Islet precursor cell (in vitro differentiated cells): Measurements from ENCODE around the gene TMEM74B.
A peak's percentile ranks its signal among the peaks of the same experiment; 100 is the strongest.
"Not testable (repeated sequence)": the region's sequence is repeated elsewhere in the genome, so short reads cannot be mapped to it uniquely, and the experiment has no call there.

Source experiments
- DNase-seq: peaks from one replicate; pipeline ENCODE4 v3.0.0-alpha.2; 2018

TMEM74B gene

GRCh38 chr20:1184638-1185315, at the start of gene TMEM74B:
TMEM74B (minus strand) TSS chr20:1184981; CDS start chr20:1183801, 1,180 bp downstream.
- DNase-seq, result no peak

DNA sequence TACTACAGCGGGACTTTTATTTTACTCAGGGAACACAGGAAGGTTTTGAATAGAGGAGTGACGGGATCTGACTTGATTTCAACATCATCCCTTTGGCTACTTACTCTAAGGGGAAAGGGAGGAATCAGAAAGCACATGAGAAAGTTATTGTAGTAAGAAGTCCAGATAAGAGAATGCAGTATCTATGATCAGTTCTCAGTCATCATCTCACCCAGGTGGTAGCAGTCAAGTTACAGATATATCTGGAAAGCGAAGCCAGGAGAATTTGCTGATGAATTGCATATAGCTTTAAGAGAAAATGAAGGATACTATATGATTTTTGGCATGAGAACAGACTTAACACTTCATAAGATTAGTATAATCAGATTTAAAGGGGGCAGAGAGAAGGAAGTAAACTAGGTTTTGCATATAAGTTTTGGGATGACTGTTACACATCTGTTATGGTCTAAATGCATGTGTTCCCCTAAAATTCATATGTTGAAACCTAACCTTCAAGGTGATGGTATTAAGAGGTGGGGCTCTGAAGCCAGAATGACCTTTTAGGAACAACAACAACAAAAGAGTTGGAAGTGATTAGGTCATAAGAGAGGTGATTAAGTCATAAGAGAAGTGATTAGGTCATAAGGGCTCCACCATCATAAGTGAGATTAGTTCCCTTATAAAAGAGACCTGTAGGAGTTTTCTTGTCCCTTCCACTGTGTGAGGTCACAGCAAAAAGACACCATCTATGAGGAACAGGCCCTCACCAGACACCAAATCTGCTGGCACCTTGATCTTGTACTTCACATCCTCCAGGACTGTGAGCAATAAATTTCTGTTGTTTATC, 47.7 kb upstream of the TMEM74B start:
- no peak for DNase-seq

DNA sequence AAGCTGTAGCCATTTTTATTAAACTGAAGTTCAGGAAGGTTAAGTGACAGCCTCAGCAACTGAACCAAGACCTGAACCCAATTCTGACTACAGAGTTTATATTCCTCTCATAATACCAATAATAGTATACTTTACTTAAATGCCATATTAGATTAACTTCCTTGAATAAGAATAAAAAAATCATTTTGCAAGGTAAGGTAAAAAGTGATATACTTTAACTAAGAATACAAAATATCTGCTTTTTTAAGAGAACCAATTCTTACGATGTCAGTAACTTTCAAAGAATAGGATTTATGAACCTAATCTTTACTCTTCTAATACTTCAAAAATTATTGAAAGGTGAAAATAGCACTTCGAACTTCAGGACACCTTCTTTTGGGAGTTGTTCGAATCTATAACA, 44.8 kb upstream of the TMEM74B start:
- no peak for DNase-seq

DNA sequence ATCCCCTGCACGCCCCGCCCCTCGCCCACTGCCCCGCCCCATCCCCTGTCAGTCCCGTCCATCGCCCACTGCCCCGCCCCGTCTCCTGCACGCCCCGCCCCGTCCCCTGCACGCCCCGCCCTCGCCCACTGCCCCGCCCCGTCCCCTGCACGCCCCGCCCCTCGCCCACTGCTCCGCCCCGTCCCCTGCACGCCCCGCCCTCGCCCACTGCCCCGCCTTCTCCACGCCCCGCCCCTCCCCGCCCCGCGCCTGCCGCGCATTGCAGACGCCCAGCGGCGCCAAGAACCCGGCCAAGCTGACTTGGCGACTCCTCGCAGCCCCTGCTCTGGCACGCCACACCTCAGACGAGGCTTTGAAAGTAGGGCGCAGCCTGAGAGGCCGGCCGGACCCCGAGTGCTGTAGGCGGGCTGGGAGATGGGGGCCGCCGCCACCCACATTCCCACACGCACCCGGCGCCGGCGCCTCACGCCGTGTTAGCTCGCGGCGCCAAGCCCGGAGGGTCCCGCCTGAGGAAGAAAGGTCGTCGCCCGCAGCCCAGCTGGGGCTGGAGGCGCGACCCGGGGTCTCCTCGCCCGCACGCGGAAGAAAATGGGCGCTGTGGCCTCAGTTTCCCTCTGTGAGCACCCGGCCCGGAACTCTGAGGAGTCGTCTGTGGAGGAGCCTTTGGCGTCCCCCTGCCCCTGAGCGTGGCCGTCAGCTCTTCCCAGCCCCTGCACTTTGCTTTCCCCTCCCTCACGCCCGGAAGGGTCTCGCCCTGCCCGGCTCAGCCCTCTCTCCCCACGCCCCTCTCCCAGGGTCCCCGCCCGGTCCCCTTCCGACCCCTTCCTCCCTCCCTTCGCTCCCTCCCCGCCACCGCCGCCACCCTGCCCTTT, 41.2 kb upstream of the TMEM74B start, which contains the start of gene RAD21L1:
TSS of gene RAD21L1 (plus strand) at position 262 of the 872 bp plus-strand sequence. CDS start 2,410 bp downstream, outside the sequence.
- peak; percentile 97 for DNase-seq

DNA sequence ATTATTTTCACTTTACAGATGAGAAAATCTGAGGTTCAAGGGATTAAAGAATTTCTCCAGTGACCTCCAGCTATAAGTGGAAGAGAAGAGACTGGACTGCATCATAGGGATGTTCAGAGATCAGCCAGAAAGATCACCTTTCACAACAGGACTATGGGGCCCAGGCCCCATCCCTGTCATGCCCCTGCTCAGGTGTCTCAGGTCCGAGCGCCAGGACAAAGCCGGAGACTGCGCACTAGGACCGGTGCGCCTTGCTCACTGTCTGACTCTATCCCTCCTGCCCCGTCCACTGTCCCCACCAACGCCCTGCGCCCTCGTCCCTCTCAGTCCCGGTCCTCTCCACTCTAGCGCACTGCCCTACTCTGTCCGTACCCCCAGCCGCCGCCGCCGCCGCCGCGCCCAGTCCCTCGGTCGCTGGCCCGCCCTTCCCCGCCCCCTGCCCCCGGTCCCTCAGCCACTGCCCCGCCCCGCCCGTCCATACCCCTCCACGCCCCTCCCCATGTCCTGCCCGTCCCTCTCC, 40.5 kb upstream of the TMEM74B start:
- DNase-seq, result no peak

- no peak for DNase-seq
These were observed 39.6 kb upstream of the TMEM74B start for GRCh38 chr20:1224205-1224890.

DNA sequence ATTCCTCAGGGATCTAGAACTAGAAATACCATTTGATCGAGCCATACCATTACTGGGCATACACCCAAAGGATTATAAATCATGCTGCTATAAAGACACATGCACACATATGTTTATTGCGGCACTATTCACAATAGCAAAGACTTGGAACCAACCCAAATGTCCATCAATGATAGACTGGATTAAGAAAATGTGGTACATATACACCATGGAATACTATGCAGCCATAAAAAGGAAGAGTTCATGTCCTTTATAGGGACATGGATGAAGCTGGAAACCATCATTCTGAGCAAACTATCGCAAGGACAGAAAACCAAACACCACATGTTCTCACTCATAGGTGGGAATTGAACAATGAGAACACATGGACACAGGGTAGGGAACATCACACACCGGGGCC, 38.0 kb upstream of the TMEM74B start:
- DNase-seq, result not testable (repeated sequence)

GRCh38 chr20:1216527-1217427, 32.0 kb upstream of the TMEM74B start:
- not testable (repeated sequence) for DNase-seq

DNA sequence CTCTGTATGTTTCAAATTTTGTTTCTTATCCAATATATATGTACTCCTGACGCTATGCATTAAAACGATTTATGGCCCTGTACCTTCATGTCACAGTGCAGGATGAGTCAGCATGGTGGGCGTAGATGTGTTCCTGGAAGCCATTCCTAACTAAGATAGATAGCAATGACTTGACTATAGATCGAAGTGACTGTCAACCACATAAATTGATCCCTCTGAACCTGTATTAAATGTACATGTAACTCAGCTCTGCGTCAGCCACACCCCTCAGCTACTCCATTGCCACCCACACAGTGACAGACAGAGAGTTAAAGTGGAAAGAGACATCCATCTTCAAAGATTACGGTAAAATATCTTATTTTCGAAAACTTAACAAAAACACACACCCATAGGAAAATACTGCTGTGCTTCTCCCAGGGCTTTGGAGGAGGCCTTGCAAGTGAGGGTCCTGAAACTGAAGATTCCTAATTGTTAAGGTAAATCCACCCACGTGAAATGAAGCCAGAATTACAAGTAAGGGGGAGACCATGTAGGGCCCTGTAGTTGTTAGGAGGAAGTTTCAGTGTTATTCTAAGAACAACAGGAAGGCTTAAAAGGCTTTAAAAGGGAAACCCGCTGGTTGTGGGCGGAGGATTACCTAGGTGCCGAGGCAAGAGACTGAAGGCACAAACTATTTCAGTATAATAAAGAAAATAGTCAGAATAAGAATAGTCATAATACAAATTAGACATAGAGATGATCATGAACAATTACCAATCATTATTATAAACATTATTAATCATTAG, 30.8 kb upstream of the TMEM74B start:
- no peak for DNase-seq

GRCh38 chr20:1214838-1215261, 30.1 kb upstream of the TMEM74B start:
- no peak for DNase-seq

DNA sequence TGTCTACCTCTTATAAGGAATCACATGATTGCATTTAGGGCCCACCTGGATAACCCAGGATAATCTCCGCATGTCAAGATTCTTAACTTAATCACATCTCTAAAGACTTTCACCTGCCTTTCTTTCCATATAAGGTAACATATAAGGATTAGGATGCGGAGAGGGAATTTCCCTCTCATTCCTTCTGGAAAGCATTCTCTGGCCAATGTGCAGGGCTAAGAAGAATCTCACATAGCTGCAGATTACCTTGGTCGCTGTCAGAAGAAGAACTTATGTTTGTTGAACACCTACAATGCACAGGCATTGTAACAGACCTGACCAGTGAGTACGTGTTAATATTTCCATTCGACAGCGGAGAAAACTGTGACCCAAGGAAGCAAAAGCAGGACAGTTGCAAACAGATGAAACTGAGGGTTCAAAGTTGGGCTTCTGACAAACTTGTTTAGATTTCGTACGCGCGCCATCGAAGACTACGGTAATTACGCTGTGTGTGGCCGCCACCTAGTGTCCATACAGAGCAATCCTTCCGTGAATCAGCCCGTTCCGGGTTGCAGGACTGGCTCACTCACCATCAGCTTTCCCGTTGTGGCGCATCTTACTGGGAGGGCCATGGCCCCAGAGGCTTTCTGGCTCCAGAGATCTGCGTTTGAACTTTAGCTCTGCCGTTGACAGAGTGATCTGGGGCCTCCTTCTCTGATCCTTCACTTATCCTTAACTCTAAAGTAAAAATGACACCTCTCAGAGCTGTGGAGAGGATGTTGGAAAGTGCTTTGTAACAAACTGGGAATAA, 28.0 kb upstream of the TMEM74B start:
- peak; percentile 86 for DNase-seq

DNA sequence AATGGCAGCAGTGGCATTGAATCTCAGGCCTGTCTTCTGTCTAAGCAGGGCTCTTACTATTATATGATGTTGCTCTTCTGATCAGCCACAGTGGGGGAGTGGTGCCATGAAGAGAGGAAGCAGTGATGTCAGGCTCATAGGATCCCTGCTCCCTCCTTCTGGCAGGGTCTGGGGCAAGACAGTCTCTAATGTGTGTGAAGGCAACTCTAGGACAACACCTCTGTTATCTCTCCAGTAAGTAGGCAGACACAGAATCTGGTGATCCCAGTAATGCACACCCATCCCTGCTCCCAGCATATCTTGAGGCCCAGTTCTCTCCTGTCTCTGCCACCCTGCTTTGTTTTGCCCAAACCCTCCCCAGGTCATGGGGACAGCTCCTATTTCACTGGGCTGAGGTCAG, 27.2 kb upstream of the TMEM74B start:
- DNase-seq, result no peak

- DNase-seq, result no peak
These were observed 25.7 kb upstream of the TMEM74B start for GRCh38 chr20:1210501-1210900.

DNA sequence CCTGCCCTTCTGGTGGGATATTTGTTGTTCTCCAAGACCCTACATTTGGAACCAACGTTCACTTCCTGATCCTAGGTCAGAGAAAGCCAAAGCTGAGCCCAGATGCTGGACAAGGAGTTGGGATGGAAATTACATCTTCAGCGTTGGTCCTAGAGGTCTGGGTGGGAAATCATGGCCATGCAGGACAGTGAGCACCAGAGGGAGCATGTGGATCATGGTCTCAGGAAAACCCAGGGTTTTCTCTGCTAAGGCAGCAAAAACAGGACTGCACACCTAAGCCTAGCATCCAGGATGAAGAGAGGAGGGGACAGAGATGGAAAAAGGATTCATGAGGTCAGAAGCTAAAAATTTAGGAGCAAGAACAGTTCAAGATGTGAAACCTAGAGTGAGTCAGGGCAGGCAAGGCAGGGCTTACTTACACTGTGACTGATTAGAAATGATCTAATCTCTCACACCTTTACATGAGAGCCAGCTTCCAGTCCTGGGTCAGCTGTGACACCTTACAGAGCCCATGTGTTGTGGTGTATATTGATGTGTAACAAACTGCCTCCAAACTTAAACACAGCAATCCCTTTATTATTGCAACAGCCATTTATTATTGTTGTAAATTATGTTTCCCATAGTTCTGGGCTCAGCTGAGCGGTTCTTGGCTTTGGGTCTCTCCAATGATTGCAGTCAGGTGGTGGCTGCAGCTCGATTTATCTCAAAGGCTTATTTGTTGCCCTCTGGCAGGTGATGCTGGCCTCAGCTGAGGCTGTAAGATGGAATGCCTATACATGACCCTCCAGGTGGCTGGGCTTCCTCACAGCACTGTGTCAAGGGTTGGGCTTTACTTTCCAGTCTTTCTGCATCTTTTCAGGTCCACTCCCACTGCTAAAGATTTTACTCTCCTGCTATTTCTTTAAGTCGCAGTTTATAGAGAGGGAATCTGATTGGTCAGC, 24.9 kb upstream of the TMEM74B start:
- DNase-seq, result no peak

DNA sequence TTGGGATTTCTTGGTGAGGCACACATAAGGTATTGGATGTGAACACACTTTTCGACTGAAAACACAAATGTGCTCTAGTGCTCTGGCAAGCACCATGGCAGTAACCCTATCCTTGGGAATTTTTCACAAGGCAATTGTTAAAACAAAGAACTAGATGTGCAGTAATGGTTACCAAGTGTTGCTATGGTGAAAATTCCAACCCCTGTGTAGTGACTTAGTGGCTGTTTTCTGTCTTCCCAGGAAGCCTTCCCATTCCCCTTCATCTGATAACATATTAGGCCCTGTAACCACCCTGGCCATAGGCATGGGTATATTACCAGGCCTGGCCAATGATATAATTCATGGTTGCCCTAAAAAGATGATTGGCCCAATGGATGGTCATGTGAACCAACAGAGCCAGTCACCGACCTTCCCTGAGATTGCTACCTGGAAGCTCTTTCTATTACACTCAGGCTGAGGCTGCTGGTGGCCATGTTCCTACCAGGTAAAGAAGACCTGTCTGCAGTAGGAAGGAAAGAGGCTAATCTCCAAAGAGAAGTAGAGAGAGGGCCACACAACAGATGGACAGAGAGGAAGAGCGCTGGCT, 22.6 kb upstream of the TMEM74B start:
- no peak for DNase-seq

DNA sequence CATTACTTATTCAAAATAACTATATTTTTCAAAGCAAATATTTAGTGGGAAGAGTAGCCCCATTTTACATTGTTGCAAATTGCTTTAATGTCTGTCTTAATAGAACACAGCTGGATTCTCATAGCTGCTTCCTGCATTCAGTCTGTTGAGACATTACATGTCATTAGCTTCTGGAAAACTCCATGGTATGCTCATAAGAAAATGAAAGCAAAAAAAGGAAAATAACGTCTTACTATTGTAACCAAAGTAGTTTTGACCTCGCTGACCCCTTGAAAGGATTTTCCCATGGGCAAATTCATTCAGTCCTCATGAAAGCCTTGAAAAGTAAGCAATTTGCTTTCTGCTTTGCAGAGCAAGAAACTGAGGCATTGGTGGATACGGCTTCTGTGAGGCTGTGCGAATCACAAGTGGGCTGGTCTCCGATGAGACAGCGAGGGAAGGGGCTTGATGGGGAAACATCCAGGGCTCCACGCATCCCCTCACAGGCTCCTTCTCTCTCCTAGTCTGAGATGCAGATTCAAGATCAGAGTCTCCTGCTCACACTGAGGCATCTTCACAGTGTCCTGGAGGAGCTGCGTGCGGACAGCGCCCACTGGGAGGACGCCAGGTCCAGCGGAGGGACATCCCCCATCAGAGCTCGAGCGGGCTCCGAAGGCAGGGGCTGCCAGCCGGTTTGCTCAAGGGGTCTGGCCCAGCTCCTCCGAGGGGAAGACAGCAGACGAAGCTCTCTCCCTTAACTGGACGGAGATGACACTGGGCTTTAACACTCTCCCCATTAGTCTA, 21.8 kb upstream of the TMEM74B start:
- no peak for DNase-seq

GRCh38 chr20:1205802-1206201, 21.0 kb upstream of the TMEM74B start:
- DNase-seq, result no peak
